PFSK-1 (cell line): ENCODE results near the gene CCDC85C.

Experiments used
- POLR2AphosphoS5 ChIP-seq: IDR thresholded peaks from 2 replicates; pipeline ENCODE4 v1.6.1; 2012; ENCODE audit warnings: low read depth, mild to moderate bottlenecking, control low read depth, low read length, moderate library complexity
- SIN3A ChIP-seq: IDR thresholded peaks from 2 replicates; pipeline ENCODE4 v1.6.1; 2012; ENCODE audit warnings: mild to moderate bottlenecking, low read length, moderate library complexity, borderline replicate concordance; ENCODE audit not compliant: insufficient read depth
- TAF1 ChIP-seq: IDR thresholded peaks from 2 replicates; pipeline ENCODE4 v1.6.1; 2012; ENCODE audit warnings: low read length, control low read depth, borderline replicate concordance; ENCODE audit not compliant: insufficient read depth
- TF ChIP-seq, protein P1 (sequence below), 2 experiments: IDR thresholded peaks; 2 replicates each; pipeline versions ENCODE4 v1.6.1 to v1.8.0; 2011 to 2012; ENCODE audit warnings: low read depth in 2 of 2, low read length in 2 of 2, control low read depth in 1 of 2, inconsistent platforms in 1 of 2, mild to moderate bottlenecking in 1 of 2, moderate library complexity in 1 of 2; ENCODE audit not compliant: insufficient read depth in 1 of 2

DNA sequence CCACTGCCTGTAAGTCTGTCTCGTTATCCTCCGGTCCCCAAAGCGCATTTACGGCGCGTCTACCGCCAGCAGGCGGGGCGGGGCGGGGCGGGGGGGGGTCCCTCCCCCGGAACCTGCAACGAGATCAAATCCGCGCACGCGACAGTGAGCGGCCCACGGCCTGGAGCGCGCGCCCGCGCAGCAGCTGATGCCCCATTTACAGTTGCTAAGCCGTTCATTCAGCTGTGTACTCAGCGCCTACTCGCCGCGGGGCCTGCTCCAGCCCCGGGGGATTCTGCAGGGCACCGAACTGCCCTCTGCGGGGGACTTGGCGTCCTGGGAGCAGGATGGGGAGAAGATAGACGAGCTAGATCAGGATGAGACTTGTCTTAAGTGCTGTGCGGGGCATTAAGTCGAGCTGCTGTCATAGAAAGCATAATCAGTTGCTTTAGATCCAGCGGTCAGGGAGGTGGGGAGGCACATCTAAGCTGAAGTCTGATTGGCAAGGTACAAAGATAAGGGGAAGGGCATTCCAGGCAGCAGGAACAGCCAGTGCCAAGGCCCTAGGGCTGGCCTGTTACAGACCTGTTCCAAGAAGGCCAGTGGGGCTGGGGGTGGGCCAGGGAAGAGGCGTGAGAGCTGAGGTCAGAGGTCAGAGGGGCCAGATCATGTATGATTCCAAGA lies 1.4 kb upstream of the CCDC85C start:
- TF ChIP-seq POLR2AphosphoS5 (no peak), TAF1 (no peak), SIN3A (no peak)
- TF ChIP-seq, protein P1, sequence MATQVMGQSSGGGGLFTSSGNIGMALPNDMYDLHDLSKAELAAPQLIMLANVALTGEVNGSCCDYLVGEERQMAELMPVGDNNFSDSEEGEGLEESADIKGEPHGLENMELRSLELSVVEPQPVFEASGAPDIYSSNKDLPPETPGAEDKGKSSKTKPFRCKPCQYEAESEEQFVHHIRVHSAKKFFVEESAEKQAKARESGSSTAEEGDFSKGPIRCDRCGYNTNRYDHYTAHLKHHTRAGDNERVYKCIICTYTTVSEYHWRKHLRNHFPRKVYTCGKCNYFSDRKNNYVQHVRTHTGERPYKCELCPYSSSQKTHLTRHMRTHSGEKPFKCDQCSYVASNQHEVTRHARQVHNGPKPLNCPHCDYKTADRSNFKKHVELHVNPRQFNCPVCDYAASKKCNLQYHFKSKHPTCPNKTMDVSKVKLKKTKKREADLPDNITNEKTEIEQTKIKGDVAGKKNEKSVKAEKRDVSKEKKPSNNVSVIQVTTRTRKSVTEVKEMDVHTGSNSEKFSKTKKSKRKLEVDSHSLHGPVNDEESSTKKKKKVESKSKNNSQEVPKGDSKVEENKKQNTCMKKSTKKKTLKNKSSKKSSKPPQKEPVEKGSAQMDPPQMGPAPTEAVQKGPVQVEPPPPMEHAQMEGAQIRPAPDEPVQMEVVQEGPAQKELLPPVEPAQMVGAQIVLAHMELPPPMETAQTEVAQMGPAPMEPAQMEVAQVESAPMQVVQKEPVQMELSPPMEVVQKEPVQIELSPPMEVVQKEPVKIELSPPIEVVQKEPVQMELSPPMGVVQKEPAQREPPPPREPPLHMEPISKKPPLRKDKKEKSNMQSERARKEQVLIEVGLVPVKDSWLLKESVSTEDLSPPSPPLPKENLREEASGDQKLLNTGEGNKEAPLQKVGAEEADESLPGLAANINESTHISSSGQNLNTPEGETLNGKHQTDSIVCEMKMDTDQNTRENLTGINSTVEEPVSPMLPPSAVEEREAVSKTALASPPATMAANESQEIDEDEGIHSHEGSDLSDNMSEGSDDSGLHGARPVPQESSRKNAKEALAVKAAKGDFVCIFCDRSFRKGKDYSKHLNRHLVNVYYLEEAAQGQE (IDR thresholded peaks at IDR 0.05; ENCODE audit: insufficient read depth in 1 of 2, low read depth in 2 of 2, low read length in 2 of 2): no peak
